Measurements from ENCODE around the gene IGFLR1.

Gene IGFLR1

GRCh38 chr19:35732540-35733179 is 9.6 kb downstream of the IGFLR1 start:
- no peak overlapping the region for H3K4me3 ChIP-seq (ENCODE audit: low read depth, low read length)
- no peak for DNase-seq (ENCODE audit: low read depth)
- TF ChIP-seq POLR2A (IDR thresholded peaks at IDR 0.05; ENCODE audit: extremely low read depth, insufficient read length) (no peak), MYC (IDR thresholded peaks at IDR 0.05; ENCODE audit: low read depth, low read length) (no peak), MAX (IDR thresholded peaks at IDR 0.05; ENCODE audit: low read depth, low read length) (no peak), CTCF (IDR thresholded peaks at IDR 0.05; ENCODE audit: low read depth, low read length) (no peak)

- no peak for DNase-seq (ENCODE audit: low read depth)
- no peak overlapping the region for H3K4me3 ChIP-seq (ENCODE audit: low read depth, low read length)
- TF ChIP-seq POLR2A (IDR thresholded peaks at IDR 0.05; ENCODE audit: extremely low read depth, insufficient read length): no peak
- TF ChIP-seq MAX (IDR thresholded peaks at IDR 0.05; ENCODE audit: low read depth, low read length): no peak
- TF ChIP-seq MYC (IDR thresholded peaks at IDR 0.05; ENCODE audit: low read depth, low read length): no peak
- no peak for TF ChIP-seq CTCF (IDR thresholded peaks at IDR 0.05; ENCODE audit: low read depth, low read length)
Measured at GRCh38 chr19:35731779-35732405, 10.4 kb downstream of the IGFLR1 start.

- TF ChIP-seq MAX (IDR thresholded peaks at IDR 0.05; ENCODE audit: low read depth, low read length) (no peak), MYC (IDR thresholded peaks at IDR 0.05; ENCODE audit: low read depth, low read length) (no peak), CTCF (IDR thresholded peaks at IDR 0.05; ENCODE audit: low read depth, low read length) (no peak), POLR2A (IDR thresholded peaks at IDR 0.05; ENCODE audit: extremely low read depth, insufficient read length) (no peak)
- DNase-seq (ENCODE audit: low read depth): no peak
- H3K4me3 ChIP-seq (ENCODE audit: low read depth, low read length): no peak overlapping the region
Measured at GRCh38 chr19:35731353-35731752, 10.9 kb downstream of the IGFLR1 start.

GRCh38 chr19:35730326-35730725 is 11.9 kb downstream of the IGFLR1 start:
- H3K4me3 ChIP-seq (ENCODE audit: low read depth, low read length): no peak overlapping the region
- TF ChIP-seq CTCF (IDR thresholded peaks at IDR 0.05; ENCODE audit: low read depth, low read length): no peak
- TF ChIP-seq MAX (IDR thresholded peaks at IDR 0.05; ENCODE audit: low read depth, low read length): no peak
- TF ChIP-seq MYC (IDR thresholded peaks at IDR 0.05; ENCODE audit: low read depth, low read length): no peak
- no peak for TF ChIP-seq POLR2A (IDR thresholded peaks at IDR 0.05; ENCODE audit: extremely low read depth, insufficient read length)
- no peak for DNase-seq (ENCODE audit: low read depth)

GRCh38 chr19:35729763-35730162 is 12.5 kb downstream of the IGFLR1 start:
- no peak for DNase-seq (ENCODE audit: low read depth)
- no peak for TF ChIP-seq POLR2A (IDR thresholded peaks at IDR 0.05; ENCODE audit: extremely low read depth, insufficient read length)
- no peak for TF ChIP-seq MAX (IDR thresholded peaks at IDR 0.05; ENCODE audit: low read depth, low read length)
- no peak for TF ChIP-seq CTCF (IDR thresholded peaks at IDR 0.05; ENCODE audit: low read depth, low read length)
- no peak for TF ChIP-seq MYC (IDR thresholded peaks at IDR 0.05; ENCODE audit: low read depth, low read length)
- H3K4me3 ChIP-seq (ENCODE audit: low read depth, low read length): no peak overlapping the region

Data from NB4 (cell line).